Endometrial microvascular endothelial cells (primary cell): ENCODE data around the gene NCAM2. TPM values are rescaled to one million over a fixed set of nuclear protein-coding genes. Genes with fewer than 3 reads are reported as not detected.

Experiments
- in situ Hi-C: cut with HindIII; loops from 2 replicates; pipeline ENCODE4 v1.10.0; 2017; ENCODE audit warnings: low sequenced_read_pairs, low pct_unique_long_range_greater_than_20kb; ENCODE audit errors: inconsistent ontology term
- total RNA-seq: library from RNA; depleted of rRNA; stranded (reverse); fragments of >200 nt; gene quantifications from one replicate; pipeline ENCODE4 v1.2.3, GENCODE V29; 2015; ENCODE audit errors: inconsistent ontology term

NCAM2 gene
- total RNA-seq, 1 donor from 2014 or later, result not detected

DNA sequence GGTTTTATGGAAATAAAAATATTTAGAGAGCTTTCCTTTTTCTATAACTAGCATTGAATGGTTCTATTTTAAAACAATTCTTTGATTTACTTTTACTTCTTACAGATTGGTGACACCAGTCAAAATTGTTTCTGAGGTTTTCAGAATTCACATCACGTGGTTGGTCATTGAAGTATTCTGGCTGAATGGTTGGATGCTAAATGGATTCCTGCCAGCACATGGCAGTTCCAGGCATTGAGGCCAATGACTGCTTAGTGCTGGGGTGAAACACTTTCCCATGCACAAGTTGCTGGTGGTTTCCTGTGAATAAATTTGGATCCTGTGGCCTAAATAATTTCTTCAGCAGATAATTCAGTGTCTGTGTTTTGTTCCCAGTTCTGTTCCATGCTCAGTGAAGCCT lies 20.6 kb downstream of the NCAM2 start:
- in situ Hi-C loops, result no loop called here

GRCh38 chr21:21019681-21020080 lies 21.5 kb downstream of the NCAM2 start:
- in situ Hi-C loops, result no loop called here

DNA sequence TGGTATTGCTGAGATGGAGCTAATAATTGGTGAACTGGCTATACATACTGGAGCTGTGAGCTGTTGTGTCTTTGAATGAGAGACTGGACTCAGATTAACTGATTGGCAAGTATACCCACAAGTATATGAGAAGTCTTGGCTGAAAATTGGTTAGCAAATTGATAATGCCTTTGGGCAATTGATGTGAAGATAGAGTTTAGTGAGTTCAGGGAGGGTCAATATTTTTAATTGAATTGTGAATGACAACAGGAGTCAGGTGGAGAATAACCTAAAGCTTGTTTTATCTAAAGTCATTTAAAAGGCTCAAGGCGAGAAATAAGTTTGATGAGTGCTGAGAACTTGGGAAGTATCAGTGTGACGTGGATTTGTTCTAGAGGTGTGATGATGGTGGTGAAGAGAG lies 27.5 kb downstream of the NCAM2 start:
- in situ Hi-C loops, result no loop called here

DNA sequence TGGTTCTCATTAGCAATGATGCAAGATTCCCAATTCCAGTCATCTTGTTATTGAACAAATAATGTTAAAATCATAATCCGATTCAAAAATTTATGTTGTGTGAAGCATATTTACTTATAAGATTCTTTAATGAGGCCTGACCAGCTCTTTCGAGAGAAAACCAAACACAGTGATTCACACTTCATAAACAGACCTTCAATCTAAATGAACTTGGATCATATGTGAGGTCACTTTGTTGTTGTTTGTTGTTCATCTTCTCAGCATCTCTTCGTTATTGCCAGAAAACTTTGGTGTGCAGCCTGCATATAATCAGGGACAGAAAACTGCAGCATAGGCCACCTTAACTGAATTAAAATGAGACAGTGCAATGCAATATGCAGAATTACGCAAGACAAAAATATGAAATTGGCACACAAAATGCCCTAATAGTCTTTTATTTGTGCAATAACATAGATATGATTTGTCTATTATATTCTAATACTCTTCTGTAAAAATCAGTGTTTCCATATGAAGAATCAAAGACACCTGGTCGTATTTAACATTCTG lies 30.1 kb downstream of the NCAM2 start:
- in situ Hi-C loops, result no loop called here

DNA sequence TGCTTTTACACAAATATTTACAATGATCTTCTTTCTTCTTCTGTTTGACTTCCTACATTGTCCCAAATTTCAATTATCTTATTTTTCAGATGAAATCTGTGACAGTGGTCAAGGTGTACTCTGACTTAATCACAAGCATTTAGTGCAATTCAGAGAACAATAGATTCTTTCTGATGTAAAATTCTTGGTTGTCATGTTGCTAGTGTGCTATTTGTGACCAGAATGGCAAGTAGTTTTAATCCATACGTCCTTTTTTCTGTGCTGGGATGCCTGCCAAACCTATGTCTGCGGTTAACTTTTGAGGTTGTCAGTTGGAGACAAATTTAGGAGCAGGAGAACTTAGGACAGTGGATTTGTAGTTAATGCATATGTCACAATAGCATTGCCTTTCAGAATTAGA lies 31.0 kb downstream of the NCAM2 start:
- in situ Hi-C loops, result no loop called here

DNA sequence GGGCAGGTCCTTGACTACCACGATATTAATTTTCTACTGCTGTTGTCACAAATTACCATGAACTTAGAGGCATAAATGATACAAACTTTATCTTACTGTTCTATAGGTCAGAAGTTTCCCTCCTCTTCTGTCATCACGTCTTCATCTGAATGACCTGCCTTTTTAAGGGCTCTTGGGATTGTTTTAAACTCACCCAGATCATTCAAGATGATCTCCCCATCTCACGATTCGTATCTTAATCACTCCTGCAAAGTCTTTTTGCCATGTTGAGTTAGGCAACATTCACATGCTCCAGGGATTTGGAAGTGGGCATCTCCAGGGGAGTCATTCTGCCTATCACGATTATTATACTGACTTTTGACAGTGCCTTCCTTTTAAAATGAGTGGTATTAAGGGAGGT lies 32.1 kb downstream of the NCAM2 start:
- in situ Hi-C loops, result no loop called here

GRCh38 chr21:21034036-21034435 lies 35.8 kb downstream of the NCAM2 start:
- in situ Hi-C loops, result no loop called here

DNA sequence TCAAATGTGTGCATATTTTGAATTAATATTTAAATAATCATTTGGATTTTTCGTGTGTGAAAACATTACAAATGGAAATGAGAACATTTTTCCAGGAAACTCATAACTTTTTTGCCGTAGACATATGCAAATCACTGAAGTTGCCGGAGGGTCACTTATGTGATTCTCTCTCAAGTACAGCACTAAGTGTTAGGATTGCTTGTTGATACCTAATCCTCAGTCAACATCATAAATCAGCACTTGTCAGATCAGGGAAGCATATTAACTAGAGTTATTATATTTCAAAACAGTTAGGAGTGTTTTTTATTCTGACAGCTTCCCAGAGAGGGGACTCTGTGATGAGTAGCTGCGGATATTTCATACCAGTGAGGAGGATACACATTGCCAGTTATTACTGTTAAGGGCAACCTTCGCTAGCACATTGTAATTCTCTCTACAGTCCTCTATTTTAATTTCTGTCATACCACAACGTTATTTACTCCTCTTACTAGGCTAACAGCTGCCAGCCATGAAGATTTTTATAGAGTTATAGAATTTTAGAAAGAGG lies 41.5 kb downstream of the NCAM2 start:
- in situ Hi-C loops, result no loop called here

GRCh38 chr21:21045518-21045917 lies 47.3 kb downstream of the NCAM2 start:
- in situ Hi-C loops, result no loop called here

- in situ Hi-C loops, result no loop called here
These were observed 47.9 kb downstream of the NCAM2 start for GRCh38 chr21:21046063-21046462.

- in situ Hi-C loops, result no loop called here
These were observed 53.2 kb downstream of the NCAM2 start for GRCh38 chr21:21051109-21052055.

DNA sequence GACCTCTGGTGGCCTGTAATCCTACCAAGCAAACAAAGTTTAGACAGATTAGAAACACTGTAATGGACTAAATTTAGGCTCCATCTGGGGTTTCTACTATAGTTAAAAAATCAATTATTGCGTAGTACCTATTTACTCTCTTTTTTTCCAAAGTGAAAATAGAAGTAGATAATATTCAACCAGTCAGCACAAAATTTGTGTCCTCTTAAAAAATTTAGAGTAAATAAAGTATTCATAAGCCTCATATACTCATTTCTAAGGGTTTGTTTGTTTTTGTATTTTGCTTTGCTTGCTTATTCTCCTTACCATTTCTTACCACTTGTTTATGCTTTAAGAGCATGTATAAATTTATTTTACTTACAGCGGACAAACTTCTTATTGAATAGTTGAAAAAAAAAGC lies 54.5 kb downstream of the NCAM2 start:
- in situ Hi-C loops, result no loop called here

DNA sequence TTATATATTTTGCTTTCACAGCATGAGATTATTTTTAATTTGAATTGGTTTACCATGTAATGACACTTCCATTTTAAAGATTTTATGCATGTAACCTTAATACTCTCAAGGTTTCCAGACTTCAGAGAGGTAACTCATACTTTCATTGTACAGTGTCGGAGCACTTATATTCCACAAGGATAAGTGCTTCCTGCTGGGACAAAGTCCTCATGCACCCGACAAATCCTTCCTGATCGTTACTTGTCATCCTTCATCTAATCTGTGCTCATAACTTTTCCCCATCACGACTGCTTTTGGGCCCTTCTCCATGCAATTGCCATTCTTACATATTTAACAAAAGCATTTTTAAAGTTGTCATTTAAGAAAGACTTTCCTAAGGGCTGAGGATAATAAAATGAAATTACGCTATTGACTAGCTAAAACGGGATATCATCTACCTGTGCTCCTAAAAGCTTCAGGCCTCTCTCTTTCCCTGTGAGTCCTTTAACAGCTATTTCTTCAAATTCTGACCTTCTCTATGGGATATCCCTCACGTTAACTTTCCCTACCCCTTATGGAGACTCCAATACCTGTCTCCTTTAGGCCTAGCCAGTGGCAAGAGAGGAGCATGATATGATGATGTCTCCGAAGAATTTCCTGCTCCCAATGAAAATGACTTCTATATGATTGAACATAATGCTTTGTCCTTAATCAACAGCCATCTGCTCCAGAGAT lies 59.3 kb downstream of the NCAM2 start:
- in situ Hi-C loops, result no loop called here

- in situ Hi-C loops, result no loop called here
These were observed 65.6 kb downstream of the NCAM2 start for GRCh38 chr21:21063828-21064227.

GRCh38 chr21:21064353-21064752 lies 66.1 kb downstream of the NCAM2 start:
- in situ Hi-C loops, result no loop called here

DNA sequence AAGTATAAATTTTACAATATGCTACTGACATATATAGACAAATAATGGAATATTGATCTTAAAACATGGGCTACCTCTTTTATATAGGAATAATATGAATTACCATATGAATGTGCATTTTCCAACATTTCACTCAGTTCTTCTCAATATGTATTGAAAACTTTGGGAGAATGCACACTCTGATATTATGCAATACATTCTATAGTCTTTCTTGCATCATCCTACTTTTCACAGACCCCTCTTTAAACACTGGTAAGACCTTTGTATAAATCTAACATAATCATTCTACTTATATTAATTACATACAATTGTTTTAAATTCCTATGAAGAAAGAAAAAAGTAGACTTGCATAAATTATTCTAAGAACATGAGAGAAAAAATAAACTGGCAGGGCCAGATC lies 69.2 kb downstream of the NCAM2 start:
- in situ Hi-C loops, result no loop called here

- in situ Hi-C loops, result no loop called here
These were observed 76.1 kb downstream of the NCAM2 start for GRCh38 chr21:21074305-21074704.

DNA sequence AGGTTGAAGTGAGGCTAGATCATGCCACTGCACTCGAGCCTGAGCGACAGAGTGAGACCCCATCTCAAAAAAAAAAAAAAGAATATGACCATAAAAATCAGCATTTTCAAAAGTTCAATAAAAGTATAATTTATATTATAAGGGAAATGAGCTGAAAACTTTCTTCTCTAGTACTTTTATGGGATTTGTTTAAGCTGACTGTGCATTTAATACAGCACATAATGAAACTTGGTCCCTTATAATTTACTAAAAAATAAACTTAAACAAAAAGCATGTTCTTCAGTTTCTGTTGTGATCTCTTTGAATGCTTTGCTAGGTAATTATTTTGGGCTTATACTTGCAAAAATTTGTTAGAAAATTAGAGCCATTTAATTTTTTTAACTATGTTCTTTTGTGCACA lies 77.8 kb downstream of the NCAM2 start:
- in situ Hi-C loops, result no loop called here

- in situ Hi-C loops, result no loop called here
These were observed 78.3 kb downstream of the NCAM2 start for GRCh38 chr21:21076491-21076890.

GRCh38 chr21:21079646-21080045 lies 81.4 kb downstream of the NCAM2 start:
- in situ Hi-C loops, result no loop called here
